IPS-18c (cell line): ENCODE results near the gene MAN1A1.

Experiments used
- H3K4me3 ChIP-seq: 2 replicates; pipeline ENCODE4 v1.7.0; 2013; ENCODE audit warnings: low read depth, mild to moderate bottlenecking, low read length, moderate library complexity; ENCODE audit not compliant: insufficient read depth
- H3K9me3 ChIP-seq: one replicate; pipeline ENCODE4 v1.6.1; 2013; ENCODE audit warnings: mild to moderate bottlenecking, low read length, moderate library complexity; ENCODE audit not compliant: control insufficient read depth, insufficient read depth

The MAN1A1 gene

GRCh38 chr6:119348748-119349360, 707 bp downstream of the MAN1A1 start:
- Histone ChIP-seq H3K9me3 (no peaks in the 10 kb centered on the region), H3K4me3 (peak overlapping the region; percentile 93)

GRCh38 chr6:119348096-119348747, 1.3 kb downstream of the MAN1A1 start:
- Histone ChIP-seq H3K4me3 (peak overlapping the region; percentile 93), H3K9me3 (no peaks in the 10 kb centered on the region)

GRCh38 chr6:119347466-119348095, 2.0 kb downstream of the MAN1A1 start:
- Histone ChIP-seq H3K4me3 (peak overlapping the region; percentile 93), H3K9me3 (no peaks in the 10 kb centered on the region)

GRCh38 chr6:119346936-119347335, 2.6 kb downstream of the MAN1A1 start:
- Histone ChIP-seq H3K9me3 (no peaks in the 10 kb centered on the region), H3K4me3 (no peak overlapping the region)

- Histone ChIP-seq H3K4me3 (no peak overlapping the region), H3K9me3 (no peaks in the 10 kb centered on the region)
These were observed 3.1 kb downstream of the MAN1A1 start for GRCh38 chr6:119346450-119346849.

GRCh38 chr6:119345114-119345513, 4.4 kb downstream of the MAN1A1 start:
- Histone ChIP-seq H3K9me3 (no peaks in the 10 kb centered on the region), H3K4me3 (no peak overlapping the region)

GRCh38 chr6:119344306-119344705, 5.3 kb downstream of the MAN1A1 start:
- Histone ChIP-seq H3K9me3 (no peaks in the 10 kb centered on the region), H3K4me3 (no peak overlapping the region)

- H3K4me3 ChIP-seq: no peak overlapping the region
- H3K9me3 ChIP-seq: no peaks in the 10 kb centered on the region
These were observed 5.9 kb downstream of the MAN1A1 start for GRCh38 chr6:119343573-119344146.

- Histone ChIP-seq H3K9me3 (no peaks in the 10 kb centered on the region), H3K4me3 (no peak overlapping the region)
These were observed 6.4 kb downstream of the MAN1A1 start for GRCh38 chr6:119343167-119343566.

GRCh38 chr6:119342430-119342829, 7.1 kb downstream of the MAN1A1 start:
- H3K9me3 ChIP-seq: no peaks in the 10 kb centered on the region
- no peak overlapping the region for H3K4me3 ChIP-seq

- H3K9me3 ChIP-seq: no peaks in the 10 kb centered on the region
- no peak overlapping the region for H3K4me3 ChIP-seq
These were observed 8.6 kb downstream of the MAN1A1 start for GRCh38 chr6:119340796-119341487.

GRCh38 chr6:119339941-119340456, 9.6 kb downstream of the MAN1A1 start:
- H3K9me3 ChIP-seq: no peaks in the 10 kb centered on the region
- no peak overlapping the region for H3K4me3 ChIP-seq

- H3K4me3 ChIP-seq: no peak overlapping the region
These were observed 11.8 kb downstream of the MAN1A1 start for GRCh38 chr6:119337762-119338161.

GRCh38 chr6:119337252-119337651, 12.3 kb downstream of the MAN1A1 start:
- no peak overlapping the region for H3K4me3 ChIP-seq
- H3K9me3 ChIP-seq: no peaks in the 10 kb centered on the region

More at GRCh38 chr6:119337762-119338161, 11.8 kb downstream of the MAN1A1 start:
- no peaks in the 10 kb centered on the region for H3K9me3 ChIP-seq

GRCh38 chr6:119334535-119335264, 14.9 kb downstream of the MAN1A1 start:
- no peaks in the 10 kb centered on the region for H3K9me3 ChIP-seq
- no peak overlapping the region for H3K4me3 ChIP-seq

GRCh38 chr6:119333707-119334295, 15.8 kb downstream of the MAN1A1 start:
- Histone ChIP-seq H3K4me3 (no peak overlapping the region), H3K9me3 (no peaks in the 10 kb centered on the region)
